GM12801 (cell line): ENCODE data around the gene BUB1.

ENCODE experiments used
- CTCF ChIP-seq: IDR thresholded peaks from one replicate; pipeline ENCODE4 v1.5.1; 2011; ENCODE audit warnings: control low read depth; ENCODE audit not compliant: insufficient read length; ENCODE audit errors: extremely low read depth

Gene BUB1

DNA sequence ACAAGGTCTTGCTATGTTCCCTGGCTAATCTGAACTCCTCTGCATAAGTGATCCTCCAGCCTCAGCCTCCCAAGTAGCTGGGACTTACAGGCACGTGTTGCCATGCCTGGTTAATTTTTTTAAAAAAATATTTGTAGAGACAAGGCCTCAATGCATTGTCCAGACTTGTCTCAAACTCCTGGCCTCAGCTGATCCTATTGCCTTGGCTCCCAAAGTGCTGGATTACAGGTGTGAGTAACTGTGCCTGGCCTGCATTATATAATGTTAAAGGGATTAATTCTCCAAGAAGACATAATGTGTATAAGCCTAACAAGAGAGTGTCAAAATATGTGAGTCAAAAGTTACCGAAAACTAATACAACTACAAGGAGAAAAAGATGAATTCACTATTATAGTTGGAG lies 32.2 kb downstream of the BUB1 start:
- no peak for TF ChIP-seq CTCF

- TF ChIP-seq CTCF = no peak
Observed at GRCh38 chr2:110644357-110644756, 33.5 kb downstream of the BUB1 start.

GRCh38 chr2:110642360-110642759 lies 35.5 kb downstream of the BUB1 start:
- no peak for TF ChIP-seq CTCF

DNA sequence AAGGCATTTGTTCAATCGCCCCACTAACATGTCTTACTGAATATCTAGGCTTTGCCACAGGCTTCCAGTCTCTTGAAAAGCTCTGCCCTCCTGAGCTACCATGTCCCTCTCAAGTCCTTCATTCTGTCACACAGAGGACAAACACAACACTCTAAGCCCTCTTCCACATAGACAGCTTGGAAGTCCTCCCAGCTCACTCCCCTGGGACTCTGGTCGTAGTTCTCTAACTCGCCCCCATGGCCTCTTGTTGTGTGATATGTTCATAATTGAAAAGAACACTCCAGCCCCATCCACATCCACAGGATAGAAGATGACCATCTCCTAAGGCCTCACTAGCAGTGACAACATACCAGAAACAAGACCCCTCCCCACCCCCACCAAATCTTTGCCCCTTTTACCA lies 37.9 kb downstream of the BUB1 start:
- no peak for TF ChIP-seq CTCF

DNA sequence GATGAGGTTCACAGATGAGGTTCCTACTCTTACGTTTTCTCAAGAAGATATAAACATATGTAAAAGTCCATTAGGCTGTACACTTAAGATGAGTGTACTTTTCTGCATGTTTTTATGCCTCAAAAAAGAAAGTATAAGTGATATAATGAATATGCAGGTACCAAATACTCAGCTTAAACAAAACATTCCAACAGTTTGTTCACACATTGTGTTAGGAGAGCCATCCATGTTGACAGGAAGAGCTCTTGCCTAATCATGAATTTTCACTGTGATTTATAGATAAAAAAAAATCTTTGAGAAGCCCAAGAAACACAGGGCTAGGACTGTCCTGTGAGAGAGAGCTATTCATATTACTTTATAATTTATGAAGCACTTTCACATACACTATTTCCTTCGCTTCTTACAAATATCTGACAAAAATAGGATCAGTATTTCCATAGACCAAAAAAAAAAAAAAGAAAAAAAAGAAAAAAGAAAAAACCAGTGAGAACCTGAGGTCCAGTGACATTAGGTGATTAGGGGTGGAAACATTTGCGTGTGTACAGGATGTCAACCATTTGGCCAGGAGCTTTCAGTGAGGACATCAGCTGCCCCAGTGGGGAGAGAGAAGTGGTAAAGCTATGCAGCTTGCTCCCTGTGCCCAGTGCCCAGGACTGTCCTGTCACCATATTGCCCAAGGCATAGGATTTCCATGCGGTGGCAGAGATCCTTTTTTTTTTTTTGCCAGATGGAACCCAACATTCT lies 38.7 kb downstream of the BUB1 start:
- TF ChIP-seq CTCF = no peak

- no peak for TF ChIP-seq CTCF
Observed at GRCh38 chr2:110638004-110638403, 39.9 kb downstream of the BUB1 start.

DNA sequence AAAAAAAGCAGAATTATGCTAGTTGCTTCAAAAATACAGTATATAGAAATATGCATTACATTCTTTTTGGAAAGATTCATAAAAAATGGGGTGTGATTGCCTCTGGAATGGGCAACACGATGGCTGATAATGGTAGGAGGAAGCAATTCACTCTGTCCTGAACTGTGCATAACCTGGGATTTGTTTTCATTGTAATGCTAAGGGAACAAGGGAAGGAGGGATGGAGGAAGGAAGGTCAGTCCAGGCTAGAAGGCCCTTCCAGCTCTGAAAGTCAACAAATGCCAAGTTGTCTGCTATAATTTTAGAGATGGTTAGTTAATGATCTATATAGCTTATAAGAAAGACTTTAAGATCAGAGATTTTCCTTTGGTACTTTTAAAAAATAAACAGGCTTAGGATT lies 40.8 kb downstream of the BUB1 start:
- TF ChIP-seq CTCF = no peak
